CD4-positive, alpha-beta T cell treated with Interleukin-4 for 4 hours (primary cell): Measurements from ENCODE around the gene SLC7A8.
"Not testable (repeated sequence)": the region's sequence is repeated elsewhere in the genome, so short reads cannot be mapped to it uniquely, and the experiment has no call there.

Experiments
- DNase-seq: peaks from one replicate; pipeline ENCODE4 v3.0.0-alpha.2; 2020

The SLC7A8 gene

DNA sequence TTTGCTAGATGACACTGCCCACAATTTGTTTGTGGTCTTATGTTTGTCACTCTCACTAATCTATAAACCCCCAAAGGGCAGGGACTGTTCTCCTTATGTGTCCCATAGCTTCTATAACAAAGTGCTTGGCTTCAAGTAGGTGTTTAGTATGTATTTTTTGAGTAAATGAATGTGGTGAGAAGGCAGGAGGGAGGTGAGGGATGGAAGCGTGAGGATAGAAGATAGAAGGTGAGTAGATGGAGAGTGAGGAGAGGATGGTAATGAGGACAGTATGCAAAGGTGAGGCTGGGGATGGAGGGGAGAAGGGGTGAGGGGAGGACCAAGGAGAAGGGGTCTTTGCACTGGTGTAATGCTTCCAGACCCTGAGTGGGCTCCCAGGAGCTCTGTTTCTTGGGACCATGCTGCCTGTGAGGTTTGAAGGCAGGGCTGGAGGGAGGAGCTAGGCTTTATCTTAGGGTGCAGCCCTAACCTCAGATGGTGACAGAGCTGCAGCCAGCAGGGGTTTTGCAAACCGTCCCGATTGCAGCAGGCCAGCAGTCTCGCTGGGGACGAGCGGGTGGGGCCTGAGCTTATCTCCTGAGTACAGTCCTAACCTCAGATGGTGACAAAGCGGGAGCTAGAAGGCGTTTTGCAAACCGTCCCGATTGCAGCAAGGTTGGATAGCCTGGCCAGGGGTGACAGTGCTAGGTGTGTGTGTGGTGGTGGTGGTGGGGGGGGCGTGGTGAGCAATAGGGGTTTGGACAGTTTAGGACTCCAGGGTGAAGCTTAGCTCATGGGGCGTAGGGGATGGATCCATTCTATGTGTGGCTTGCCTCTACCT lies 70.9 kb downstream of the SLC7A8 start:
- DNase-seq = no peak

DNA sequence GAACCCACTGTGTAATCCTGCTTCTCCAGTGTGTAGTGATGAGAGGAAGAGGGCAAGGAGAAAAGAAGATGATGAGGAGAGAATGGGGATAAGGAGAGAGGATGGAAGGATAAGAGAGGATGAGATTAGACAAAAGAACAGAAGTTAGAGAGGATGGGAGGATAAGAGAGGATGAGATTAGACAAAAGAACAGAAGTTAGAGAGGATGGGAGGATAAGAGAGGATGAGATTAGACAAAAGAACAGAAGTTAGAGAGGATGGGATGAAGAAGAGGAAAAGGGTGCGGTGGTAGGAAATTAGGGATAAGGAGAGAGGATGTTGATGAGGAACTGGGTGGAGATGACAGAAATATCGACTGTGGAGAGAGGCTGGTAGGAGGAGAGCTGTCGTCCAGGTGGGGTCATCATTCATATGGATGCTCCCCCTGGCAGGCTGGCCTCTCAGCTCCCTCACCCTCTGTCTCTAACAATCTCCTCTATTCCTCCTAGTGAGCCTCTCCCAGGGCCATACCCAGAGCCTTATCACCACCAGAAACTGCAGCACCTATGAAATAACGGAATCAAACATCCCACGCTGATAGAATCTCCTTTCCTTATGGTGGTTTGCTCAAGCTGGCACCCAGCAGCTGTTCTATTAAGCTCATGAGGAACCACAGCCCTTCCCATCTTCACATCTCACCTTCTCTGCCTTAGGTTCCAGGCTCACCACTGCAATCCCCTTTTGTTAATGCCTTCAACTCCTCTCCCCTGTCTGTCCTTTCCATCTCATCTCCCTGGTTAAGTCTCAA lies 72.7 kb downstream of the SLC7A8 start:
- DNase-seq = no peak

DNA sequence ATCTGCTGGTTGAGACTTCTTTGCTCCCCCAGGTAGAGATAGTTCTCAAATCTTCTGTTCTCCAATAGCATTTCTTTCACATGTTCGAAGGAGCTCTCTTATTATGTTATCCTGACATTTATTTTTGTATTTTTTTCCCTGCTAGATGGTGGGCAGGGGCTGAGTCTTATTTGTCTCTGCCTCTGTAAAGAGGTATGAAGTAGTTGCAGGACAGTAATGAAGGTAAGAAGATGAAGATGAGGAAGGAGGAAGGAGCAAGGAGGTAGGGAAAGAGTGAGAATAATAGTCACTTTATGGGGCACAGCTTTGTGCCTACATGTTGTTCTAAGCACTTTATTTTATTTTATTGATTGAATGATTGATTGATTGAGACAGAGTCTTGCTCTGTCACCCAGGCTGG lies 73.7 kb downstream of the SLC7A8 start:
- DNase-seq = no peak

DNA sequence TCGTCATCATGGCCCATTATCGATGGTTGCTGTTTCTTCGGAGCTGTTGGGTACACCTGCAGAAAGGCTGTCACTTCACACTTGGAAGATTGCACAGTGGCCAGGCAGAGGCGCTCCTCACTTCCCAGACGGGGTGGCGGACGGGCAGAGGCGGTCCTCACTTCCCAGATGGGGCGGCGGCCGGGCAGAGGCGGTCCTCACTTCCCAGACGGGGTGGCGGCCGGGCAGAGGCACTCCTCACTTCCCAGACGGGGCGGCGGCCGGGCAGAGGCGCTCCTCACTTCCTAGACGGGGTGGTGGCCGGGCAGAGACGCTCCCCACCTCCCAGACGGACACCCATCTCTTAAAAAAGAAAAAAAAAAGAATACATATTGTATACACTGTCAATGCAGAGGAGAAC lies 75.3 kb downstream of the SLC7A8 start:
- not testable (repeated sequence) for DNase-seq

DNA sequence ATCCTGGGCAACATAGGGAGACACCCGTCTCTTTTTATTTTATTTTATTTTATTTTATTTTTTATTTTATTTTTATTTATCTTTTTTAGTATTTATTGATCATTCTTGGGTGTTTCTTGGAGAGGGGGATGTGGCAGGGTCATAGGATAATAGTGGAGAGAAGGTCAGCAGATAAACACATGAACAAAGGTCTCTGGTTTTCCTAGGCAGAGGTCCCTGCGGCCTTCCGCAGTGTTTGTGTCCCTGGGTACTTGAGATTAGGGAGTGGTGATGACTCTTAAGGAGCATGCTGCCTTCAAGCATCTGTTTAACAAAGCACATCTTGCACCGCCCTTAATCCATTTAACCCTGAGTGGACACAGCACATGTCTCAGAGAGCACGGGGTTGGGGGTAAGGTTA lies 75.8 kb downstream of the SLC7A8 start:
- DNase-seq = not testable (repeated sequence)

DNA sequence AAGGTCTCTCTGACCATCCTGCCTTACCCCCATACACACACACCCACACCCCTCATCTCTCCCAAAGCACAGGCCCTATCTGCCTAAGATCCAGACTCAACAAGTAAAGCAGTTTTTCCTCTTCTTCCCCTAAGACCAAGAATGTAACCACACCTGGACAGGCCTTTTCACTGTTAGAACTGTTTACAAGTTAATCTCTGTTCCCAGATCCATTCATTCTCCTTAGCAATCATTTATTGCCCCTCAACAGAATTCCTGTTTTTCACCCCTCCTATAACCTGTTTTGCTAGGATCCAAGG lies 76.8 kb downstream of the SLC7A8 start:
- DNase-seq = no peak

DNA sequence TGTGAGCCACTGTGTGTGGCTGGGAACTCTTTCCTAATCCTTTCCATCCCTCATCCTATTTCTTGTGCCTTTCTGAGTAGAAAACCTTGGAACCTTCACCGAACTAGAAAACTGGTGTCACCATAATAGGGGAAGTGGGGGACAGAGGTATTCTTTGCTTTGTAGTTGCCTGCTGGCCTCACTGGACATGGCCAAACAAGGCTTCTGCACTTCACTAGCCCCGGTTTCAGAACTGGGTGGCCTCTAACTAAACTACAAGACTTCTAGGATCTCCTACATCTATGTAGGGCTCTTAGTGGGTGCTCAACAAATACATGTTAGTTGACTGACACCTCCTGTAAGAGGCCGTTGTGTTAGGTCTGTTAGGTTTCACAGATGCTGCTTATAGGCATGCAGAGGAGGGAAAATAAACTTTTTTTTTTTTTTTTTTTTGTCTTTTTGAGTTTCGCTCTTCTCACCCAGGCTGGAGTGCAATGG lies 78.1 kb downstream of the SLC7A8 start:
- no peak for DNase-seq

DNA sequence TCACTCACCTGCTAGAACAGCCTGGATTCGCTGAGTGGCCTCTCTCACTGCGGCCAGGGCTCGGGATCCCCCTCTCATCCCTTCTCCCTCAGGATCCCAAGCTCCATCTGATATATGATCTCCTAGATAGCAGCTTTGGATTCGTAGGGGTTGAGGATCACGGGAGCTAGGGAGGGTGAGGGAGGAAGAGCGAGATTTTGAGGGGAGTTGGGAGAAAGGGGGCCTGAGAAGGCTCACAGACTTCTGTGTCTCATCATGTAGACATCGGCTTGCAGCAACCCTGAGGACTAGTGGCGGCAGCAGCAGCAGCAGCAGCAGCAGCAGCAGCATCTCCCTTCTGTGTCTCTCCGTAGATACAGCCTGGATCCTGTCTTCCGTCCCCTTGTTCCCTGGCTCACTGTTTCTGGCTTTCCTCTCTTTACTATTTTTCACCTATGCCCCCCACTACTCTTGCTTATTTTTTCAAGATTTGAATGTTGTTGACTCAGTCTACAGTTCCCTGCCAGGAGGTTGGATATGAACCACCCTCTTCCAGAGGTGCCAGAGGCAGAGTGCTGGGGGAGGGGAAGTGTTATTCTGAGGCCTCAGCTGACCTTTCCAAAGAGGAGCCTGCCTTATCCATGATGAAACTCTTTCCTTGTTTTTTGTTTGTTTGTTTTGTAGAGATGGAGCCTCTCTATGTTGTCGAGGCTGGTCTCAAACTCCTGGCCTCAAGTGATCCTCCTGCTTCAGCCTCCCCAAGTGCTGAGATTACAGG lies 78.7 kb downstream of the SLC7A8 start, which contains the start of gene CIROP:
CIROP (minus strand) TSS at position 399 of the 757 bp plus-strand sequence; CDS start at position 330, 69 bp downstream.
- no peak for DNase-seq

DNA sequence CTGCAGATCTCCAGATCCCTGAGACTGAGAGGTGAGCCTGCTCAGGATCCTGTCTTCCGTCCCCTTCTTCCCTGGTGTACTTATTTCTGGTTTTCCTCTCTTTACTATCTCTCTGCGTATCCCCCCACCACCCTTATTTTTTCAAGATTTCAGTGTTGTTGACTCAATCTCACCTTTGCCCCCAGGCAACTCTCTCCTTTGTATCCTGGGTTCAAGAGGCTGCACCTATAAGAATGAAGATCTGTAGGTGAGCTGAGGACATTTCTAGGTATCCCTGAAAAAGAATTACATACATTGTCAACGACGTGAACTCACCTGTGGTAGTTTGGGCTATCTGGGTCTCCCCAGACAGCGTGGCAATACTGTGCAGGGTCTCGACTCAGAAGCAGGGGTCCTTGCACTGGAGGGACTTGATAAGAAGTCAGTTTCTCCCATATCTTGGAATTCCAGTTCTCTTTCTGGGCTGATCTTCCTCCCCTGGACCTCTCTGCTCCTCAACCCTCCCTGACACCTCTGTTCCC lies 79.3 kb downstream of the SLC7A8 start:
- DNase-seq = no peak

DNA sequence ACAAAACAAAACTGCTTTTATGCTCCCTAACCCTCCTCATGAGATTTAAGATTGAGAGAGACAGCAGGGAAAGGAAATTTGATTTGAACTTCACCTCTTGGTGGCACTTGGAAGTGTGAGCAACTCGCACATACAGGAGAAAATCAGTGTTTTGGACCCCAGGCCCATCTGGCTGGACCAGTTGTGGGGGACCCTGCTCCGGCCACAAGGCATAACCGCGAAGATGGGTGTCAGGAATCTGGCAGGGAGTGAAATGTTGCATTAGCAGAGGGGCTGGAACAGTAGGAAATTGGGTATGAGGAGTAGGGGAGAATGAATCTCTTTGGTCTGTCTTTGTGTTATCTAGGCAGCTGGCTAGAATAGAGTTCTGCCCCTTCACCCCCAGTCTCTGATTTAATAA lies 79.9 kb downstream of the SLC7A8 start:
- DNase-seq = no peak

DNA sequence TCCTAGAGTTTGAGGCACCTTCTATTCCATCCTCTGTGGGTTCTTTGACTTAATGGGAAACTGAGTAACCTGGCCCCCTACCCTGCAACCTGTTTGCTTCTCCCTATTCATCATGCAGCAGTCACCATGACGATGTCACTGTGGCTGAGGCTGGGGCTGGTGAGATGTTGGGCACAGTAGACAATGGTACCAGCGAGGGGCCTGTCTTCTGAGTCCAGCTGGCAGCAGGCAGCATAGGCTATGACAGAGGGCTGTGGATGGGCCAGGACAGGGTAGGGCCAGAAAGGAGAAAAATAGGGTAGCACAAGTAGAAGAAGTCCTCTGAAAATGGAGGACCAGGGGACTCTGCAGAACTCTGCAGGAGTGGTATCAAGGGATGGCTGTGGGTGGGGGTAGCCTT lies 80.7 kb downstream of the SLC7A8 start:
- DNase-seq = no peak

DNA sequence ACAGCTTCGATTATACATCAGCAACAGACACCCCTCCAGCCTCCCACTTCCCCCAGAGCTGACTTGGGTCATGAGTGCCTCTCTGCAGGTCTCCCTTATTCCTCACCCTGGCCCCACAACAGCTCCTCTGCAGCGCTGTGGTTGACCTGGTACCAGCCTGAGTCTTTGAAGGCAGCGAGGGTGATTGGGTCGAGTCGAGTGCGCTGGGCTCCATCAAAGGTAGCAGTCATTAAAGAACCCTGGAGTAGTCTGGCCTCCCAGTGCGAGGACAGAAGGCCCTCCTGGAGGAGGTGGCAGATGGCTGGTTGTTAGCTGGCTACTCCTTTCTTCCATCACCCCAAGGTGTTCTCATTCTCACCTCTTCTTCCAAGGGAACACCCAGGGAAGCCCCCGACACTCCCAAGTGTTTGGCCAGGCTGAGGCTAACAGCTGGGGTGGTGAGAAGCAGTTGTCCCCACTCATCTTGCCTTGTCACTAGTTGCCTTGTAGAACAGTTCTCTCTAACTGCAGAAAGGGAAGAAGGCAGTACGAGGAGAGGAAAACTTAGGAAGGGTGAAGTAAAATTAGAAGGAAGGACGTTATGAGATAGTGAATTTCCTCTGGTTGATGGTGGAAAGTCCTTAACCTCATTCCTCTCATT lies 81.4 kb downstream of the SLC7A8 start:
- DNase-seq = no peak

DNA sequence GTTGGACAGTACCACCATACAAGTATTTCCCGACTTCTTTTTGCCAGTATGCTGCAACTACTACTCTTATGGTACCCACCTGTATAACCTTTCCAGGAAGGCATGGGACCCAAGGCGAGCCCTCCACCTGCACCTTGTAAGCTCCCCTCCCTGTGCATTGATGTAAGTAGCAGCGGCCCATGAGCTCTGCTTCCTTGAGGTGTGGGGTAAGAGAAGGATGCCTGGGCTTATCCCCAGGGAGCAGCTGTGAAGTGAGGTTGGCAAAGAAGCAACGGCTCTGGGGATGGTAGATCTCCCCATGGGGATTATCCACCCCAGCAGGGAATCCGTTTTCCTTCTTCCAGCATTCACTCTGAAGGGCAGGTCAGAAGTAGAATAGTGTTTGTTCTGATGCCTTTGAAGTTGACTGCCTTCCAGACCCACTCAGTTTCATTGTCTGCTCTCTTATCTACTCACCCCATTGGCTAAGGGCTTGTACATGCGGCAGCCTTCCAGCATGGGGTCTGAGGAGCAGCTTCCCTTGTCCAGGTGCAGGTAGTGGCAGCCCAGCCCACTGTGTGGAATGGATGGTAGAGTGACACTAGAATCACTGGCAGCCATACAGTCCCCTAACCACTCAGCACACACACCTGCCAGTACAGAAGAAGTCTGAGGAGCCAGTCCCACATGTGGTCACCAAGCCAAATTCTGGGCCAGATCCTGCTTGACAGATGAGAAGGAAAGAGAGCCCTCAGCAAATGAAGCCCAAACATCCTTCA lies 82.1 kb downstream of the SLC7A8 start:
- DNase-seq = no peak

DNA sequence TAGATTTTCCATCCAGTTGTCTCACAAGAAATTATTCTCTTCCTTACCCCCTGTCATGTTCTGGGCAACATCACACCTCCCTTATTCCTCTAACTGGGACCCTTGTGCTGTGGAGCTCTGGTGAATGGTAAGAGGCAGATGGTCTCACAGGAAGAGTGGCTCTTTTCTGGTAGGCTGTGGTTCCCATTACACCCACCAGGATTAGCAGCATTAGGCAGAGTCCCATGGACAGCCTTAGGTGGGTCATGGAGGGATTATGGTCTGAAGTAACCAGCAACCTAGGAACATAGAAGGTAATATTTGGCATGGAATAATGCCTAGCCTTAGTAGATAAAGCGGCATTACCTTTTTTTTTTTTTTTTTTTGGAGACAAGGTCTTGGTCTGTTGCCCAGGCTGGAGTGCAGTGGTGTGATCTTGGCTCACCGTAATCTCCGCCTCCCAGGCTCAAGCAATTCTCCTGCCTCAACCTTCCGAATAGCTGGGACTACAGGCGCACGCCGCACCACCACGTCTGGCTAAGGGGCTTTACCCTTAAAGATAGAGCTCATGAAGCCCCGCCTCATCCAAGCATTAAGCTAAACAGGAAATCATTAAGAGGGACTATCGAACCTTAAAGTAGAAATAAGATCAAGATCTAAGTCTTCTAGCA lies 84.1 kb downstream of the SLC7A8 start:
- no peak for DNase-seq

DNA sequence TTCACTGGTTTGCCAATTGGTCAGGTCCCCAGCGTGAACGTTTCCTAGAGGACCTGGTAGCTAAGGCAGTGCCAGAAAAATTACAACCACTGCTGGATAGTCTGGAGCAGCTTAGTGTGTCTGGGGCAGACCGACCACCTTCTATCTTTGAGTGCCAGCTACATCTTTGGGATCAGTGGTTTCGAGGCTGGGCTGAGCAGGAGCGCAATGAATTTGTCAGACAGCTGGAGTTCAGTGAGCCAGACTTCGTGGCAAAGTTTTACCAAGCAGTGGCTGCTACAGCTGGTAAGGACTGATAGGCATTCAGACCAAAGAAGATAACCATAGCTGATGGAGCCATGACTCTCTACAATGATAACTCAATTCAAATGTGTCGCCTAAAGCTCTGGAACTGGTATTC lies 85.7 kb downstream of the SLC7A8 start:
- no peak for DNase-seq

DNA sequence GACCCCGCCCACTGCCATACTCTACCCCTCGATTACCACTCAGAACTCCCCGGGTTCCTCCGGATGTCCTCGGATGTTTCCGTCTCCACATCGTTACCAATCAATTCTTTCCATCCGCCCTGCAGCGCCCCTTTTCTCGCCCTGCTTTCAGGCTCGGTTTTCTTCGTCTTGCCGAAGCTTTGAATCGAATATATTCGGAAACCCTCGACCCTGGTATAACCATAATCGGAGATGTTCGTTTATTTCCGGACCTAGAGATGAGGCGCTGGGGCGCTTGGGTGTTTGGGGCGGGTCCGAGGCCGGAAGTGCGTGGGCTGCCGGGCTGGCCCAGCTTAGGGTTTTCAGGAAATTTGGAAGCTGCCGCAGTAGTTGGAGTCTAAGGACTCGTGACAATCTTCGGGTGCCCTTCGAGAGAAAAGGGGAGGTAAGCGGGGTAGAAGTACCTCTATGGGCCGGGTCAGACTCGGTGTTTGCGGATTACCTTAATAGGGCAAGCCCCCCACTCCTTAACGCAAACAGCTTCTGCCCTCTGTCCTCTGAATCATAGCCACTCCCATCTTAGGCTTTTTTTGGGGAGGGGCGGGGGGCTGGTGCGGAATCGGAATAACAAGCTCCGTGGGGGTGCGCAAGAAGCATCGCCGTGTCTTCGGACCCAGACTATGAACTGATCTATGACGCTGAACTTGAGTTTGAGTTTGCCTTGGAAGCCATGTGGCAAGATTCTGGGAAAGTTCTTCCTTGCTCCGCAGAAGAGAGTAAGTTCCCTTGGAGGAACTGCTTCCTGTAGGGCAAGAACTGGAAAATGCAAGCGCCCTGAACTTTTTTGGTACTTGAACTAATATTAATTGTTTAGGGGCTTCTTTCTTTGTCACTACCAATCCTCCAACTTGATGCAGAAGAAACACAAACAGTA lies 88.0 kb downstream of the SLC7A8 start, which contains the start of gene C14orf119:
C14orf119 (plus strand) TSS at position 310 of the 913 bp plus-strand sequence. CDS start 2,154 bp downstream, outside the sequence.
- peak; percentile 99 for DNase-seq

DNA sequence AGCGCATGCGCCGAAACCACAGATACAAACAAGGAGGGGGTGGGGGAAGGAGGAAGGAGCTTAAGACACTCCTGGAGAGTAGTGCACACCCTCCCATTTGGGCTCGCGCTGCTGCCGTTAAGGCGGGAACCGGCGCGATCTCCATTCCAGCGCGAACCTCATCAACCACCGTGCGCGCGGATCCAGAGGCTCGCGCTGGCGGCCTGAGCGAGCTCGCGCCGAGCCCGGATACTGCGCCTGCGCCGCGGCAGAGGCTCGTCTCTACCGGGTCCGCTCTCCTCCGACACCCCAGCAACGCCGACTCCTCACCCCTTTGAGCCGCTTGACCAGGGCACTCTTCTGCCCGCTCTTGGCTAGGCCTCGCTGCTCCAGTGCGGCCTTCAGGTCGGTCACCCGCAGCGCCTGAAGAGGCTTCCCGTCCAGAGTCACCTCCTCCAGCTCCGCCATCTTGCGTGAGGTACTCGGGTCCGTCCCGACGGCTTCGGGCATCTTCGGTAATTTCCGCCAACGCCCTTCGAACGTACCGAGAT lies 88.7 kb downstream of the SLC7A8 start, which contains the start of gene ACIN1:
ACIN1 (minus strand) TSS at position 471 of the 530 bp plus-strand sequence; CDS start at position 447, 24 bp downstream.
- peak; percentile 82 for DNase-seq

DNA sequence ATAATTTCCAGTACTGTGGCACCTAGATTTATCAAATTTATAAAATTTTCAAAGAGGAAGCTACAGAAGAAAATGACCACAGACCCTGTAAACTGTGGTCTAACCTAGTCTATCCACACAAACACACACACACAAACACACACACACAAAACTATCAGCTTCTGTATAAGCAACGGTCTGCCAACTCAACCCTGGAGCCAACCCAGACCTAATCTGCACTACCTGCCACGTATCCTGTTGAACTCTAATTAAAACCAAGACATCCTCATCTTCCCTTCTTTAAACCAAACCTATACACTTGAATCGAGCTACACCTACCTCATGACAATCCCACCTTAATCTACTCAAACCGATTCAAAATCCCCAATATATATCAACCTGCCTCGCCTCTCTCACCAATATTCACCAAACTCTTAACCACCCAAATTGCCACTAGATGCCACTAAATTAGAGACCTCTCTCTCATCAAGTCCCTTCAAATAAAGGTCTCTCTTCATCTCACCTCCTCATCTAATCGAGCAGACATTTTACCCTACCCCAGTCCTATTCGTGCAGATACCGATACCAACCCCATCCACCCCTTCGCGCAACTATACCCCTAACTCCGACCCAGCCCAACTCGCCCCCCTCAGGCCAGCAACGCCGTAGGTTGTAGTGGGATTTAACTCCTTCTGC lies 89.3 kb downstream of the SLC7A8 start:
- no peak for DNase-seq

DNA sequence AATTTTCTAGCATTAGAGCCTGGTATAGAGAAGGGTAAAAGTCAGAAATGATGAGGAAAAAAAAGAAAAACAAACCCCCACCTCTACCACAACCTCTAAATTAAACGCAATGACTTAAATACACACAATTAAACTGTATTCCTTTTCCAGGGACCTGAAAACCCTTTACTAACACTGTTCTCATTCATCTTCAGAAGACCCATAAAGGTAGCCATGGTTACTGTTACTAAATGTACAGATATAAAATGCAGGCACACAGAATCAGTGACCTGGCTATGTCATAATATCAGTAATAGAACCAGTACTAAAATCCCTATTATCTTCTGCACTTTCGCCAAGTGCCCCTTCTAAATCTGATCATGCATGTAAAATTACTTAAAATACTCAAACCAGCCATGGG lies 89.9 kb downstream of the SLC7A8 start:
- DNase-seq = no peak
